H9 (cell line): ENCODE results near the gene NXPH4. TPM values are rescaled to one million over a fixed set of nuclear protein-coding genes. Genes with fewer than 3 reads are reported as not detected.
A peak's percentile ranks its signal among the peaks of the same experiment; 100 is the strongest.

Experiments
- DNase-seq: peaks from one replicate; pipeline ENCODE4 v3.0.0-alpha.2; 2017
- H2AFZ ChIP-seq: one replicate; pipeline ENCODE4 v1.6.1; 2013; ENCODE audit warnings: mild to moderate bottlenecking, low read length, control low read depth, moderate library complexity
- H2AK5ac ChIP-seq: 2 replicates; pipeline ENCODE4 v1.6.1; 2013; ENCODE audit warnings: low read length, control low read depth, mixed read lengths; ENCODE audit not compliant: insufficient read length
- H2BK120ac ChIP-seq: one replicate; pipeline ENCODE4 v1.6.1; 2013; ENCODE audit warnings: low read depth, mild to moderate bottlenecking, low read length, control low read depth, inconsistent platforms; ENCODE audit not compliant: poor library complexity, severe bottlenecking
- H2BK12ac ChIP-seq: 2 replicates; pipeline ENCODE4 v1.6.1; 2013; ENCODE audit warnings: low read length, control low read depth, mixed read lengths, low read depth; ENCODE audit not compliant: insufficient read length
- H2BK15ac ChIP-seq: 2 replicates; pipeline ENCODE4 v1.6.1; 2013; ENCODE audit warnings: low read depth, low read length, control low read depth
- H2BK20ac ChIP-seq: one replicate; pipeline ENCODE4 v1.6.1; 2013; ENCODE audit warnings: low read depth, mild to moderate bottlenecking, low read length, control low read depth, inconsistent platforms; ENCODE audit not compliant: poor library complexity, severe bottlenecking
- H2BK5ac ChIP-seq: 2 replicates; pipeline ENCODE4 v1.6.1; 2013; ENCODE audit warnings: low read length, control low read depth, mixed read lengths; ENCODE audit not compliant: insufficient read length
- H3K14ac ChIP-seq: 2 replicates; pipeline ENCODE4 v1.6.1; 2013; ENCODE audit warnings: low read length, control low read depth; ENCODE audit not compliant: insufficient read depth
- H3K18ac ChIP-seq: 2 replicates; pipeline ENCODE4 v1.6.1; 2013; ENCODE audit warnings: low read depth, mild to moderate bottlenecking, mixed read lengths, low read length, control low read depth; ENCODE audit not compliant: insufficient read length
- H3K23ac ChIP-seq: 2 replicates; pipeline ENCODE4 v1.6.1; 2013; ENCODE audit warnings: low read length, control low read depth, mixed read lengths, low read depth; ENCODE audit not compliant: insufficient read length
- H3K23me2 ChIP-seq: 2 replicates; pipeline ENCODE4 v1.6.1; 2013; ENCODE audit warnings: low read depth, mild to moderate bottlenecking, mixed read lengths, low read length, control low read depth; ENCODE audit not compliant: insufficient read length, poor library complexity, severe bottlenecking
- H3K27ac ChIP-seq: 2 replicates; pipeline ENCODE4 v1.5.1; 2013; ENCODE audit warnings: low read length, control low read depth, mixed read lengths, low read depth; ENCODE audit not compliant: insufficient read length
- H3K27me3 ChIP-seq: 2 replicates; pipeline ENCODE4 v1.6.1; 2013; ENCODE audit warnings: low read length, control low read depth, inconsistent platforms; ENCODE audit not compliant: insufficient read depth
- H3K4ac ChIP-seq: 2 replicates; pipeline ENCODE4 v1.6.1; 2013; ENCODE audit warnings: low read depth, mild to moderate bottlenecking, control low read depth, inconsistent platforms, low read length, moderate library complexity
- H3K4me1 ChIP-seq: 2 replicates; pipeline ENCODE4 v1.6.1; 2013; ENCODE audit warnings: low read length, control low read depth, inconsistent platforms; ENCODE audit not compliant: insufficient read depth
- H3K4me2 ChIP-seq: 2 replicates; pipeline ENCODE4 v1.6.1; 2013; ENCODE audit warnings: low read length, control low read depth, mixed read lengths; ENCODE audit not compliant: insufficient read length, insufficient read depth
- H3K56ac ChIP-seq: 2 replicates; pipeline ENCODE4 v1.6.1; 2013; ENCODE audit warnings: low read depth, mild to moderate bottlenecking, mixed read lengths, low read length, control low read depth; ENCODE audit not compliant: insufficient read length
- H3K79me1 ChIP-seq: 2 replicates; pipeline ENCODE4 v1.6.1; 2013; ENCODE audit warnings: low read depth, mild to moderate bottlenecking, moderate library complexity, low read length, control low read depth, inconsistent platforms; ENCODE audit not compliant: insufficient read depth, poor library complexity, severe bottlenecking
- H3K79me2 ChIP-seq: 2 replicates; pipeline ENCODE4 v1.6.1; 2013; ENCODE audit warnings: low read length, control low read depth, inconsistent platforms; ENCODE audit not compliant: insufficient read depth
- H3K9ac ChIP-seq: 2 replicates; pipeline ENCODE4 v1.6.1; 2013; ENCODE audit warnings: low read length, control low read depth, mixed read lengths; ENCODE audit not compliant: insufficient read length; ENCODE audit errors: extremely low read depth
- H3K9me3 ChIP-seq: one replicate; pipeline ENCODE4 v1.6.1; 2013; ENCODE audit warnings: low read depth, low read length, inconsistent platforms; ENCODE audit not compliant: control insufficient read depth
- H3T11ph ChIP-seq: one replicate; pipeline ENCODE4 v1.6.1; 2013; ENCODE audit warnings: mild to moderate bottlenecking, low read length, control low read depth, inconsistent platforms
- H4K20me1 ChIP-seq: one replicate; pipeline ENCODE4 v1.6.1; 2013; ENCODE audit not compliant: control insufficient read depth, insufficient read length, insufficient read depth
- H4K5ac ChIP-seq: 2 replicates; pipeline ENCODE4 v1.6.1; 2013; ENCODE audit warnings: low read depth, mild to moderate bottlenecking, mixed read lengths, low read length, control low read depth; ENCODE audit not compliant: insufficient read length
- H4K8ac ChIP-seq: replicated peaks from 2 replicates; pipeline ENCODE4 v1.6.1; 2013; ENCODE audit warnings: low read length, control low read depth, mixed read lengths, low read depth; ENCODE audit not compliant: insufficient read length
- H4K91ac ChIP-seq: 2 replicates; pipeline ENCODE4 v1.6.1; 2013; ENCODE audit warnings: low read depth, mild to moderate bottlenecking, moderate library complexity, mixed read lengths, low read length, control low read depth; ENCODE audit not compliant: insufficient read length
- H3K27ac Mint-ChIP-seq, 3 experiments: 2 replicates in 2 of 3; 3 replicates in 1 of 3; pipeline ENCODE4 v1.8.0; 2020 to 2021; ENCODE audit warnings: mixed read lengths in 3 of 3, mild to moderate bottlenecking in 1 of 3, moderate library complexity in 1 of 3
- H3K27me3 Mint-ChIP-seq: 2 replicates; pipeline ENCODE4 v1.8.0; 2021; ENCODE audit warnings: low read depth, mild to moderate bottlenecking, moderate library complexity, mixed read lengths
- H3K36me3 Mint-ChIP-seq, 3 experiments: 2 replicates in 2 of 3; 3 replicates in 1 of 3; pipeline ENCODE4 v1.8.0; 2020 to 2021; ENCODE audit warnings: low read depth in 3 of 3, mixed read lengths in 3 of 3; ENCODE audit not compliant: insufficient read depth in 1 of 3
- H3K4me1 Mint-ChIP-seq, 2 experiments: 2 replicates each; pipeline ENCODE4 v1.8.0; 2020; ENCODE audit warnings: mixed read lengths in 2 of 2
- H3K4me3 Mint-ChIP-seq, 2 experiments: 2 replicates in 1 of 2; 3 replicates in 1 of 2; pipeline ENCODE4 v1.8.0; 2020 to 2021; ENCODE audit warnings: mild to moderate bottlenecking in 2 of 2, mixed read lengths in 2 of 2, moderate library complexity in 1 of 2
- H3K9me3 Mint-ChIP-seq, 2 experiments: 2 replicates in 1 of 2; 3 replicates in 1 of 2; pipeline ENCODE4 v1.8.0; 2020; ENCODE audit warnings: mild to moderate bottlenecking in 2 of 2, mixed read lengths in 2 of 2, moderate library complexity in 1 of 2
- CTCF ChIP-seq: fragments of 200-600 bp; sonication (generic); conservative IDR thresholded peaks from 3 replicates; pipeline ENCODE4 v1.8.0; 2021; ENCODE audit warnings: antibody characterized with exemption, mild to moderate bottlenecking
- WGBS: extraction: QIAGEN DNeasy Blood & Tissue Kit; methylation state at CpG from one replicate; pipeline ENCODE4 v1.1.7; 2013; ENCODE audit warnings: missing lambda C conversion rate, low lambda C conversion rate, mixed read lengths; ENCODE audit not compliant: insufficient read length; ENCODE audit errors: extremely low coverage; 5-methylcytosine and 5-hydroxymethylcytosine counted together
- total RNA-seq: library from RNA; stranded (reverse); gene quantifications from 2 replicates; pipeline ENCODE4 v1.2.1, GENCODE V29; 2021

The NXPH4 gene
- total RNA-seq, 1 experiment from 2014 or later, result 2.1 TPM

DNA sequence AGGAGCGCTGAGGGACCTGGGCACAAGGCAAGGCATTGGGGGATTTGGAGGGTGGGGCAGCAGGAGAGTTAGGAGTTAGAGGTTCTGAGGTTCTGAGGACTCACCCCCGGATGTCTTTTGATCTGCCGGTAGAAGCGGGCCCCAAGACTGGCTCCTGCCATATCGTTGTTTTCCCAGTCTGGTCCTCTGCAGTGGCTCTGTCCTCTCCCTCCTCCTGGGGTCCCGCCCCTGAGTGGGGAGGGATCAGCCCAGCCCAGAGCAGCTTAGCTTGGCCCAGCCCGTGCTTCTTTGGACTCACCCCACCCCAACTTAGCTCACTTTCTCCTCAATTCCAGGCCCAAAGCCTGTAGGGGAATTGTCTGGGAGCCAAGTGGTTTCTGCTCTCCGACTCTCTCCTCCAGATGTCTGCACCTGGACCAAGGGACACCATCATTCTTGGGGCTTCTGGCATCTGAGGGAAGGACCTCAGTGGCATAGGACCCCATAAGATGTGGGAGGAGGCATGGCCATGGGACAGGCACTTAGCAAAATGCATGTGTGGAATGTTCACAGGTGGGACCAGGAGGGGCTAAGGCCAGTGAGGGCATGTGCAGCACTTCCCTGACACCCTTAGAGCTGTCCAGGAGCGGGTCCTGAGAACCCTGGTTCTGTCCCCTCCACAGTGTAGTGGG, 20.5 kb downstream of the NXPH4 start:
- H3T11ph ChIP-seq, result no peak overlapping the region
- H4K20me1 ChIP-seq, result peaks cover 4% of the 10 kb centered on the region
- H3K79me2 ChIP-seq, result no peaks in the 10 kb centered on the region
- H3K18ac ChIP-seq, result no peak overlapping the region
- Mint-ChIP-seq H3K4me3 (peak overlapping the region; percentile 72 to 87; a peak in 4 of 5 replicates), H3K27me3 (peaks cover 76% of the 10 kb centered on the region), H3K4me1 (peaks cover 51 to 65% of the 10 kb centered on the region in 2 experiments), H3K9me3 (no peaks in the 10 kb centered on the region), H3K27ac (no peak overlapping the region; a peak in 1 of 7 replicates), H3K36me3 (peaks cover 25 to 29% (median 27%) of the 10 kb centered on the region in 3 experiments)
- H2BK12ac ChIP-seq, result no peak overlapping the region
- no peak overlapping the region for H3K4ac ChIP-seq
- H2AK5ac ChIP-seq, result no peak overlapping the region
- H2AFZ ChIP-seq, result no peak overlapping the region
- H3K9me3 ChIP-seq, result no peaks in the 10 kb centered on the region
- H3K14ac ChIP-seq, result no peak overlapping the region
- H3K79me1 ChIP-seq, result no peaks in the 10 kb centered on the region
- H3K23ac ChIP-seq, result no peak overlapping the region
- H2BK120ac ChIP-seq, result no peak overlapping the region
- H3K9ac ChIP-seq, result no peak overlapping the region
- no peak overlapping the region for H4K91ac ChIP-seq
- H2BK15ac ChIP-seq, result no peak overlapping the region
- no peak overlapping the region for H4K5ac ChIP-seq
- no peak overlapping the region for H2BK5ac ChIP-seq
- H3K23me2 ChIP-seq, result peaks cover 26% of the 10 kb centered on the region
- H3K27me3 ChIP-seq, result peaks cover 52% of the 10 kb centered on the region
- H2BK20ac ChIP-seq, result no peak overlapping the region
- TF ChIP-seq CTCF, result no peak
- no CpG with 5 or more reads among the region's 9 CpGs for WGBS
- H4K8ac ChIP-seq, result no peak overlapping the region
- no peak overlapping the region for H3K27ac ChIP-seq
- H3K4me1 ChIP-seq, result no peaks in the 10 kb centered on the region
- H3K4me2 ChIP-seq, result no peak overlapping the region
- no peak overlapping the region for H3K56ac ChIP-seq
- peak; percentile 44 for DNase-seq
